NCI-H1092 (cell line): ENCODE data around the gene CCT7.

Source experiments
- DNase-seq: peaks from one replicate; lab custom pipeline; 2025; lab: John Stamatoyannopoulos, UW

CCT7 gene

GRCh38 chr2:73225513-73226360, 8.4 kb upstream of the CCT7 start:
- DNase-seq, result no peak

DNA sequence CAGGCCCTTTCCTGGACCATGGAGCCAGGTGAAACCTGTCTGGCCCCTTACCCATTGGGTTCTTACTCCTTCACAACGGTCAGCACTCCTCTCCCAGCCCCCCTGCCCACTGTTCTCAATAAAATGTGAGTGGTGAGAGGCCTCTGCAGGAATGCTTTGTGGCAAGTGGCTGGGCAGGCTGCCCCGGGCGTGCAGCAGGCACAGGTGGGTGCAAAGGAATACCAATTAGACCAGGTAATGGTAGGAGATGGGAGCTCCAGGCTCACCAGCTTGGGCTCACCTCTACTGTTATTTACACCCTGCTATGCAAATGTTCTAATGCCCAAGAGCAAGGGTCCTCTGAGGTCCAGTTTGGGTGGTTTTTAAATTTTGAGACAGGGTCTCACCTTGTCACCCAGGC, 7.0 kb upstream of the CCT7 start:
- DNase-seq, result no peak

DNA sequence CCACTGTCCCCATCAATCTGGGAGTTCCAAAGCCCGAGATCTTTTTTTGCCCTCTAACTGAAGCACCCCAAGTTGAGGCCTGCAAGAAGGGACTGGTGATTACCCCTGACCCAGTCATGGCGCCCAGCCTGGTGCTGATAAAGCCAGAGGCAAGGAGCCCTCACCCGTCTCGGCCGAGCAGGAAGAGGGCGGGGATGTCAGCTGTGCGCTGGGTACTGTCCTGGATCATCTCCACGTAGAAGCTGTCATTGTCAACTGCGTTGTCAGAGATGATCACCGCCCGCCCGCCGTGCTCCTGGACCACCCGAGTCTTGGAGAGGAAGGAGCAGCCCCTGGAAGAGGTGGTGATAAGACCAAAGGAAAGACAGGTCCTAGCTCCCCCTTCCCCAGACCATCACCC, 5.5 kb upstream of the CCT7 start:
- DNase-seq, result no peak

DNA sequence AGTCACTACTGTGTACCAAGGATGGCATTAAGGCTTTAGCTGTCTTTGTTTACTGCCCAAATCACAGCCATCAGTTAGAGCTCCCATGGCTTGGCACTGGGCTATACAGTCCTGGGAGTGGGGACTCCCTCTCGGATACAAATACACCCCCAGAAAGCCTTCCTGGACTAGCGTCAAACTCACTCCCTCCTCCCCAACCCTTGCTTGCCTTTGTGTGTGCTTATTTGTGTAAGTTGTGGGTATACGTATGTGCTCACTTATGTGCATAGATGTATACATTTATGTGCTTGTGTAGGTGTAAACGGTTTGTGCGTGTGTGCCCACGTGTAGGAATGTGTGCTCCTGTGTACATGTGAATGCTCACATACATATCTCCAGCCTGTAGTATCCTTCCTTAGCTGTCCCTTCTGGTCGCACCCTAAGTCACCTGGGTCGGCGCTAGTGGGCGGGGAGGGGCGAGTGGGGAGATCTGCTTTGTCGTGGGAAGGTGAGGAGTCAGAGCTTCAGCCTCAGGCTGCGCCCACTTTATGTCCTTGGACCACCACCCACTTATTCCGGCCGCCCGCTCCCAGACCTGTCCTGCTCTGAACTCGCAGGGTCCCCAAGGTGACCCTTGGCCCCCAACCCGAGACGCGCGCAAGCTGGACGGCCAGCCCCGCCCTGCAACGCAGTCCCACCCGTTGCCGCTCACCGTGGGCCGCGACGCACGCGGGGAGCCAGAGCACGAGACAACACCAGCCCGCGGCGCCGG, 1.5 kb upstream of the CCT7 start:
- DNase-seq, result no peak

- DNase-seq, result peak; percentile 98
Observed at GRCh38 chr2:73233154-73233931, 765 bp upstream of the CCT7 start, which contains the start of gene PRADC1. PRADC1 (minus strand) TSS chr2:73233239; CDS start chr2:73233160, 79 bp downstream.

DNA sequence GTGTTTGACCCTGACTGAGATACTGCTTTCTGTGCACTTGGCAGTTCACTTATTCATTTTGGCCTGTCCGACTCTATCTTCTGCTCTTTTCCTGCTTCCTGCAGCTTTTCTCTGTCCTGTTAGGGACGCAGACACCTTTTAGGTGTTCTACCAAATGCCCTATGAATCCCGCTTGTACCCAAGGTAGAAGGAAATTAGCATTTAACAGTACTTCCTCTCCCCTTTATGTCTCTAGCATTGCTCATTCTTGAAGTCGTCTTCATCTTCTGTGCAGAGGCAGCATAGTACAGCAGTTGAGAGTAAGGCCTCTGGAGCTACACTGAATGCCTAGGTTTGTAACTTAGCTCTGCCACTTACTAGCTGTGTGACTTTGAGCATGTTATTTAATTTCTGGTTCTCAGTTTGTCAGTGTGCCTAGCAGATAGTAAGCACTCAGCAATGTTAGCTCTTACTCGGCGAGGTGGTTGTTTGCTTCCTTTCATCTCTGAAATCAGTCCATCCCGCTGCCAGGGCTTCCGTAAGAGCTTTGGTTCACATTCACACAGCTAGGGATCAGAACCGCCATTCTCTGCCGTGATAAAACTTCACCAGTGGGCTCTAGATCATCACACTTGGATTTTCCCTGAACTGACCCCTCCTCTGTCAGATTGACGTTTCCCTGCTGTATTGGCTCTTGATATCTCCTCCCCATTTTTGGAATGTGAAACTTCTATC, 1.4 kb downstream of the CCT7 start:
- no peak for DNase-seq

DNA sequence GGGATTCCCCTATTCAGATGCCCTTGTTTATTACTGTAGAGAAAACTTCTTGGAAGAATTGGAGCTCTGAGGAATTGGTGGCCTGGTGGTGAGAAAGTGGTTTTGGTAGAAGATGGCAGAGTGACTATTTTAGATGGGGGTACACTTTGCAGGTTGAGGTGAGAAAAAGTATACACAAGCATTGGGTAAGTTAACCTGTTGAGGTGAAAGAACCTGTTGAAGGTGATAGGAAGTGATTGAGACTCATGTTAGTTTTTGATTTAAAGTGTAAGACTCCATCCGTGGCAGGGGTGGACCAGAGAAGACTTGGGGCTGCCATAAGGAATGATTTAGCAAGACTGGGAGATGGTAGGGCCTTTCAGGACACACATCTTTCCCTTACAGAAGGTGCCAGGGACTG, 3.1 kb downstream of the CCT7 start:
- no peak for DNase-seq

- DNase-seq, result no peak
Observed at GRCh38 chr2:73238149-73238548, 4.0 kb downstream of the CCT7 start.

DNA sequence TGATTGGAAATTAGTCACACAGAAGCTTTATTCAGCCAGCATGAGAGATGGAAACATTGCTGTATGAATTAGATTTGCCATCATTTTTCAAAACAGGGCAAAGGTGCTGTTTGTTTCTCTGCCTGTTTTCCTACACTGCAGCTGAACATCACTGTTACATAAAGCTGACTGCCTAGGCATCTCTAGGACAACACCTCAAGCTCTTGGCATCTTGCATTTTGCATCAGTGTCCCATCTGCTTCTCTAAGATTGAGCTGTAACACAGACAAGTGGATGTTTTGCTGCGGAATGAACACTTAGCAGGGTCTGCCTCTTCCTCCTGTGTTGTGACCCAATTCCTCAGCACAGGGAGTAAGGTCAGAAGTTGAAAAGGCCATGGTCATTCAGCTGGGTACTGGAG, 4.9 kb downstream of the CCT7 start:
- DNase-seq, result no peak

DNA sequence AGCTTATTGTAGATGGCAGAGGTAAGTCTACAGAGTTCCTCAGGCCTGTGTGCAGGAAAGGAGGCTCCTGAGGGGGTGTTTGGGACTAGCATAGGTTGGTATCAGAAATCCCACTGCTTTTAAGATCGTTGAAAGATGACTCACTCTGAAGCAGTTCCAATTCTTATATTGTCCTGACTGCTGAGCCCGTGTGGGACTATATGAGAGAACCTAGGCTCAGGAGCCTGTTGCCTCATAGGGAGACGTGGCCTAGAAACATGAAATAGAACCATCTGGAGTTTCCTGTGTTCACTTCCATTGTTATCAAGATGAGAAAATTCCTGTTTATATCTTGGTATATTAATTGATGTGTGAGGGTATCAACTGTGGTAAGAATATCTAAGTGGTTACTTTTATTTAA, 5.7 kb downstream of the CCT7 start:
- no peak for DNase-seq

- no peak for DNase-seq
Observed at GRCh38 chr2:73243884-73244570, 9.9 kb downstream of the CCT7 start.

- no peak for DNase-seq
Observed at GRCh38 chr2:73244580-73244979, 10.5 kb downstream of the CCT7 start.

- no peak for DNase-seq
Observed at GRCh38 chr2:73246850-73247249, 12.7 kb downstream of the CCT7 start.

DNA sequence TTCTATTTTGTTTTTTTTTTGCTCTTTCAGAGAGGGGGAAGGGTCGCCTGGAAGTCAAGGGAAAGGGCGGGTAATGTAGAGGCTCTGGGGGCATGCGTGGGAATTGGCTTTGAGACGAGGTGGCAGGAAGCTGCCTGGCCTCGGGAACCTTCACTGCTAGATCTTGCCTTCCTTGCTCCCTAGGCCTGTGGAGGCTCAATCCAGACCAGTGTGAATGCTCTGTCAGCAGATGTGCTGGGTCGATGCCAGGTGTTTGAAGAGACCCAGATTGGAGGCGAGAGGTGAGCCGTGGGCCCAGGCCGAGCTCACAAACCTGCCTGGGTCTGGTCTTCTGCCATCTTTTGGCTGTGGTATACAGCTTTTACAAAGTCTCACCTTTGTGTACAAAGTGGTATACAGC, 15.5 kb downstream of the CCT7 start:
- no peak for DNase-seq

GRCh38 chr2:73250872-73251846, 17.1 kb downstream of the CCT7 start:
- DNase-seq, result no peak

DNA sequence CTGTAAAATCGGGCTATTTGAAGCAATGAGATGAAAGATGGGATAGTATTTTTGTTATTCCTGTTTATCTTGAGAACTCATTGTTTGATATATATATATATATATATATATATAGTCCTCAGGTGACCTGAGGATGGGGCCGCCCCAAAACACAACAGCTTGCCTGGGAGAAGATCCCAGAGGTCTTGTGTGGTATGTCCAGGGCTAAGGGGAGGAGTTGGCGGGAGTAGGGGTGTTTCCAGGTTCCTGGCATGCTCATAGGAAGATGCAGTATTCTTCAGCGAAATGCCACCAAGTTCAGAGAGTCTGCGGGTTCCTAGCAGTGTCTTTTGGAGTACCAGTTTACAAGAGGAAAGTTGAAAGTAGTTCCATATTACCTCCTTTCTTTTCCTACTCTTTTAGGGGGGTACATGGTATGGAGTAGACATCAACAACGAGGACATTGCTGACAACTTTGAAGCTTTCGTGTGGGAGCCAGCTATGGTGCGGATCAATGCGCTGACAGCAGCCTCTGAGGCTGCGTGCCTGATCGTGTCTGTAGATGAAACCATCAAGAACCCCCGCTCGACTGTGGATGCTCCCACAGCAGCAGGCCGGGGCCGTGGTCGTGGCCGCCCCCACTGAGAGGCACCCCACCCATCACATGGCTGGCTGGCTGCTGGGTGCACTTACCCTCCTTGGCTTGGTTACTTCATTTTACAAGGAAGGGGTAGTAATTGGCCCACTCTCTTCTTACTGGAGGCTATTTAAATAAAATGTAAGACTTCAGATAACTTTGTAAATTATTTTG, 18.3 kb downstream of the CCT7 start:
- no peak for DNase-seq

DNA sequence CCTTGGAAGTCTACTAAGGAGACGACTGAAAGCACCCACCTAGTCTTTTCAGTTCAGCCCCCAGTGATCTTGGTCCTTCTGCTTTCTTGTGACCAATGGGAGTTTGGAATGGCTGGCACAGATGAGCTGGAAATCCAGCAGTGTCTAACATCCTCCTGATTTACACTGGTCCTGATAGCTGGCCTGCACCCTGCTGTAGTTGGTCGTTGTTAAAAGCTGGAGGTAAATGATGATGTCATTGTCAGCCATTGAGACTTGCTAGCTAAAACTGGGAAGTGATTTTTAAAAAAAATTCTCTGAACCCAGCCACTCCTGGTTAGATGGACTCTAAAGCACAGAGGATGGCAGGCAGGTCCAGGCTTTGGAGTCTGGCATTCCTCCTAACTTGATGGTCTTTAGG, 19.3 kb downstream of the CCT7 start:
- DNase-seq, result no peak

- DNase-seq, result no peak
Observed at GRCh38 chr2:73253901-73254300, 19.8 kb downstream of the CCT7 start.

GRCh38 chr2:73254343-73255006, 20.4 kb downstream of the CCT7 start:
- DNase-seq, result no peak
